Measurements from ENCODE around the gene ARID1B. TPM values are rescaled to one million over a fixed set of nuclear protein-coding genes. Genes with fewer than 3 reads are reported as not detected.

Gene ARID1B
- total and polyA plus RNA-seq, 2 of the 13 experiments (the other 11 are each of a cell fraction or from before 2014, with no cell fraction given), result 20.1 to 32.6 TPM

GRCh38 chr6:156953479-156954146 is 176.4 kb downstream of the ARID1B start:
- Histone ChIP-seq H3K79me2 (ENCODE audit: insufficient read depth, low read length) (peaks cover 62% of the 10 kb centered on the region), H3K27ac (ENCODE audit: extremely low read length, insufficient read depth, low read length) (peak overlapping the region; percentile 69), H3K4me2 (ENCODE audit: low read depth, low read length) (peak overlapping the region; percentile 41), H3K9me3 (ENCODE audit: low read length) (no peaks in the 10 kb centered on the region), H3K9ac (ENCODE audit: insufficient read depth, low read depth, low read length) (peak overlapping the region; percentile 37; the same call in 1 of the 2 replicates), H3K36me3 (replicated peaks in 1 of 2; ENCODE audit: control insufficient read depth in 1 of 2, insufficient read depth in 2 of 2, low read length in 2 of 2) (peaks cover 0 to 4% of the 10 kb centered on the region in 2 experiments; a peak in 3 of 5 replicates), H2AFZ (ENCODE audit: low read length) (no peak overlapping the region), H3K4me3 (replicated peaks in 1 of 3; ENCODE audit: insufficient read depth in 1 of 3, low read depth in 2 of 3, low read length in 3 of 3) (peak overlapping the region in 1 of 3 experiments; percentile 28; a peak in 3 of 6 replicates), H4K20me1 (ENCODE audit: insufficient read depth, low read length) (peaks cover 23% of the 10 kb centered on the region), H3K4me1 (ENCODE audit: insufficient read depth, low read length) (peaks cover 26% of the 10 kb centered on the region), H3K27me3 (ENCODE audit: control insufficient read depth in 1 of 2, insufficient read depth in 2 of 2, low read length in 2 of 2) (no peaks in the 10 kb centered on the region)
- BruUV-seq (replicated peaks), result no TSS peak
- CTCF ChIA-PET (ENCODE audit: low intra/inter-chr PET ratio, low total read pairs), result no interaction called here
- in situ Hi-C loops (cut with HindIII; ENCODE audit: extremely low pct_ligation_motif_present, low pct_unique_long_range_greater_than_20kb), result no loop called here
- intact Hi-C loops (cut with micrococcal nuclease; ENCODE audit: unreplicated experiment), result loop anchor here (5.0 kb wide), 1 partner anchor 69 kb away; no protein-coding TSS in a partner anchor
- POLR2A ChIA-PET, result no interaction called here
- peak; percentile 95 for ATAC-seq
- WGBS (ENCODE audit: low lambda C conversion rate), result 29% methylated on average over 7 of the region's 7 CpGs
- peak; percentile 72 for FAIRE-seq
- DNase-seq (ENCODE audit: low spot score), result peak; percentile 95
- TF ChIP-seq ZNF883 (CRISPR knock-in tag; IDR thresholded peaks at IDR 0.05; ENCODE audit: not compliant biosample characterization), result no peak
- TF ChIP-seq FOXK2 (IDR thresholded peaks at IDR 0.05), result no peak
- TF ChIP-seq MAFG (CRISPR knock-in tag; IDR thresholded peaks at IDR 0.05), result no peak
- no peak for TF ChIP-seq NFYB (CRISPR knock-in tag; IDR thresholded peaks at IDR 0.05)
- no peak for TF ChIP-seq TBL1XR1 (IDR thresholded peaks at IDR 0.05; ENCODE audit: borderline replicate concordance, low read length, partially characterized antibody)
- no peak for TF ChIP-seq SIN3A (IDR thresholded peaks at IDR 0.05; ENCODE audit: borderline replicate concordance, low read depth, low read length)
- no peak for TF ChIP-seq DBP (CRISPR knock-in tag; IDR thresholded peaks at IDR 0.05; ENCODE audit: not compliant biosample characterization)
- TF ChIP-seq MATR3 (CRISPR knock-in tag; IDR thresholded peaks at IDR 0.05), result no peak
- TF ChIP-seq ARID3A (IDR thresholded peaks at IDR 0.05; ENCODE audit: low read depth, low read length), result peak; percentile 73; the same call in 1 of the 2 replicates
- no peak for TF ChIP-seq FOXA1 (IDR thresholded peaks at IDR 0.05)
- TF ChIP-seq FOXA1 (CRISPR knock-in tag; IDR thresholded peaks at IDR 0.05), result peak; percentile 80
- TF ChIP-seq FLYWCH1 (CRISPR knock-in tag; IDR thresholded peaks at IDR 0.05), result no peak
- no peak for TF ChIP-seq CBX2 (IDR thresholded peaks at IDR 0.05; ENCODE audit: low read depth, low read length)
- no peak for TF ChIP-seq CBX2 (CRISPR knock-in tag; IDR thresholded peaks at IDR 0.05; ENCODE audit: low read depth)
- no peak for TF ChIP-seq ZSCAN25 (CRISPR knock-in tag; IDR thresholded peaks at IDR 0.05)
- no peak for TF ChIP-seq ZNF713 (CRISPR knock-in tag; IDR thresholded peaks at IDR 0.05)
- 0 out of 2 replicates have a peak, but pooled peaks have one; percentile 45 for TF ChIP-seq ZNF331 (CRISPR knock-in tag; IDR thresholded peaks at IDR 0.05)
- TF ChIP-seq STAG1 (CRISPR knock-in tag; IDR thresholded peaks at IDR 0.05), result peak; percentile 35; the same call in 1 of the 2 replicates
- TF ChIP-seq ZNF17 (CRISPR knock-in tag; IDR thresholded peaks at IDR 0.05), result no peak
- peak; percentile 75 for TF ChIP-seq TCF7 (IDR thresholded peaks at IDR 0.05; ENCODE audit: low read depth)
- TF ChIP-seq ETV6 (CRISPR knock-in tag; conservative IDR thresholded peaks at IDR 0.05), result no peak
- no peak for TF ChIP-seq KDM5A (IDR thresholded peaks at IDR 0.05; ENCODE audit: borderline replicate concordance, low read length)
- no peak for TF ChIP-seq PBX3 (CRISPR knock-in tag; IDR thresholded peaks at IDR 0.05; ENCODE audit: borderline replicate concordance)
- TF ChIP-seq ZSCAN20 (CRISPR knock-in tag; IDR thresholded peaks at IDR 0.05; ENCODE audit: borderline replicate concordance), result no peak
